ENCODE measurements around the gene SNX33. TPM values are rescaled to one million over a fixed set of nuclear protein-coding genes. Genes with fewer than 3 reads are reported as not detected.

SNX33 gene
- polyA plus RNA-seq, 2 of the 4 experiments (the other 2 are of a cell fraction), result 8.4 to 11.2 TPM

DNA sequence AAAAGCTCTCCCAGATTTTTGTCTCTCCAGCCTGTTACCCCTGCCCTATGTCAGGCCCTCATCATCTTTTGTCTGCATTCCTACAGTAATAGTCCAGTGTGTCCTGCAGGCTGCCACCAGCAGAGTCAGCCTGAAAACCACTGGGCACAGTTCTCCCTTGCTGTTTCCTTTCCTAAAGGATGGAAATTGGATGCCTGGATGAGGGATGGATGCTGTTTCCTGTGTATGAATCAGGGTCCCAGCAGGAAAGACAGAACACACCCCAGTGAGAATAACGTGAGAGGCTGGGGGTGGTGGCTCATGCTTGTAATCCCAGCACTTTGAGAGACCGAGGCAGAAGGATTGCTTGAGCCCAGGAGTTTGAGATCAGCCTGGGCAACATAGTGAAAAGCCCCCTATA lies 3.3 kb upstream of the SNX33 start:
- Histone ChIP-seq H3K4me1 (peaks cover 22% of the 10 kb centered on the region), H3K4me2 (no peak overlapping the region), H3K4me3 (no peak overlapping the region), H3K9me3 (no peaks in the 10 kb centered on the region), H3K27ac (no peak overlapping the region)
- DNase-seq (ENCODE audit: low read depth in 1 of 2, low spot score in 1 of 2), result no peak
- ATAC-seq, result no peak
- ChIA-PET POLR2A (no interaction called here), CTCF (interaction anchor here (0.6 to 19.9 kb wide), 6 partner anchors 17 to 277 kb away, joined by 3 to 394 read pairs (median 5); no protein-coding TSS in a partner anchor)
- FAIRE-seq, result no peak
- TF ChIP-seq JUNB (IDR thresholded peaks at IDR 0.05), result no peak
- no peak for TF ChIP-seq CHD4 (IDR thresholded peaks at IDR 0.05; ENCODE audit: borderline replicate concordance)
- no peak for TF ChIP-seq RAD21 (conservative IDR thresholded peaks at IDR 0.05 in 1 of 2, IDR thresholded peaks at IDR 0.05 in 1 of 2)
- TF ChIP-seq SREBF2 (IDR thresholded peaks at IDR 0.05), result no peak
- TF ChIP-seq MYC (IDR thresholded peaks at IDR 0.05; ENCODE audit: borderline replicate concordance, low read length), result no peak
- TF ChIP-seq ESRRA (IDR thresholded peaks at IDR 0.05; ENCODE audit: borderline replicate concordance, low read length), result no peak
- no peak for TF ChIP-seq POLR2AphosphoS2 (conservative IDR thresholded peaks at IDR 0.05; ENCODE audit: low read length)
- no peak for TF ChIP-seq KDM5A (IDR thresholded peaks at IDR 0.05)
- TF ChIP-seq ZC3H11A (IDR thresholded peaks at IDR 0.05), result no peak
- TF ChIP-seq RNF2 (IDR thresholded peaks at IDR 0.05; ENCODE audit: borderline replicate concordance, low read depth), result no peak
- TF ChIP-seq FOSB (CRISPR knock-in tag; IDR thresholded peaks at IDR 0.05), result no peak
- TF ChIP-seq CBX2 (IDR thresholded peaks at IDR 0.05; ENCODE audit: borderline replicate concordance, low read depth), result no peak
- TF ChIP-seq EHMT2 (IDR thresholded peaks at IDR 0.05; ENCODE audit: low read depth), result no peak
- no peak for TF ChIP-seq RCOR1 (IDR thresholded peaks at IDR 0.05; ENCODE audit: low read depth, low read length)
- TF ChIP-seq EP300 (IDR thresholded peaks at IDR 0.05), result no peak
- no peak for TF ChIP-seq NFE2L2 (conservative IDR thresholded peaks at IDR 0.05; ENCODE audit: low read length)
- no peak for TF ChIP-seq FOSL2 (IDR thresholded peaks at IDR 0.05)
- TF ChIP-seq FOSL2 (CRISPR knock-in tag; IDR thresholded peaks at IDR 0.05), result no peak
- TF ChIP-seq, protein P1, sequence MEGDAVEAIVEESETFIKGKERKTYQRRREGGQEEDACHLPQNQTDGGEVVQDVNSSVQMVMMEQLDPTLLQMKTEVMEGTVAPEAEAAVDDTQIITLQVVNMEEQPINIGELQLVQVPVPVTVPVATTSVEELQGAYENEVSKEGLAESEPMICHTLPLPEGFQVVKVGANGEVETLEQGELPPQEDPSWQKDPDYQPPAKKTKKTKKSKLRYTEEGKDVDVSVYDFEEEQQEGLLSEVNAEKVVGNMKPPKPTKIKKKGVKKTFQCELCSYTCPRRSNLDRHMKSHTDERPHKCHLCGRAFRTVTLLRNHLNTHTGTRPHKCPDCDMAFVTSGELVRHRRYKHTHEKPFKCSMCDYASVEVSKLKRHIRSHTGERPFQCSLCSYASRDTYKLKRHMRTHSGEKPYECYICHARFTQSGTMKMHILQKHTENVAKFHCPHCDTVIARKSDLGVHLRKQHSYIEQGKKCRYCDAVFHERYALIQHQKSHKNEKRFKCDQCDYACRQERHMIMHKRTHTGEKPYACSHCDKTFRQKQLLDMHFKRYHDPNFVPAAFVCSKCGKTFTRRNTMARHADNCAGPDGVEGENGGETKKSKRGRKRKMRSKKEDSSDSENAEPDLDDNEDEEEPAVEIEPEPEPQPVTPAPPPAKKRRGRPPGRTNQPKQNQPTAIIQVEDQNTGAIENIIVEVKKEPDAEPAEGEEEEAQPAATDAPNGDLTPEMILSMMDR (IDR thresholded peaks at IDR 0.05), result no peak
- TF ChIP-seq, protein P2, sequence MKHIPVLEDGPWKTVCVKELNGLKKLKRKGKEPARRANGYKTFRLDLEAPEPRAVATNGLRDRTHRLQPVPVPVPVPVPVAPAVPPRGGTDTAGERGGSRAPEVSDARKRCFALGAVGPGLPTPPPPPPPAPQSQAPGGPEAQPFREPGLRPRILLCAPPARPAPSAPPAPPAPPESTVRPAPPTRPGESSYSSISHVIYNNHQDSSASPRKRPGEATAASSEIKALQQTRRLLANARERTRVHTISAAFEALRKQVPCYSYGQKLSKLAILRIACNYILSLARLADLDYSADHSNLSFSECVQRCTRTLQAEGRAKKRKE (CRISPR knock-in tag; IDR thresholded peaks at IDR 0.05; ENCODE audit: low read depth), result no peak
- TF ChIP-seq ZNF302 (CRISPR knock-in tag; IDR thresholded peaks at IDR 0.05), result no peak
- WGBS (ENCODE audit: missing lambda C conversion rate), result 60% methylated on average over 2 of the region's 2 CpGs

DNA sequence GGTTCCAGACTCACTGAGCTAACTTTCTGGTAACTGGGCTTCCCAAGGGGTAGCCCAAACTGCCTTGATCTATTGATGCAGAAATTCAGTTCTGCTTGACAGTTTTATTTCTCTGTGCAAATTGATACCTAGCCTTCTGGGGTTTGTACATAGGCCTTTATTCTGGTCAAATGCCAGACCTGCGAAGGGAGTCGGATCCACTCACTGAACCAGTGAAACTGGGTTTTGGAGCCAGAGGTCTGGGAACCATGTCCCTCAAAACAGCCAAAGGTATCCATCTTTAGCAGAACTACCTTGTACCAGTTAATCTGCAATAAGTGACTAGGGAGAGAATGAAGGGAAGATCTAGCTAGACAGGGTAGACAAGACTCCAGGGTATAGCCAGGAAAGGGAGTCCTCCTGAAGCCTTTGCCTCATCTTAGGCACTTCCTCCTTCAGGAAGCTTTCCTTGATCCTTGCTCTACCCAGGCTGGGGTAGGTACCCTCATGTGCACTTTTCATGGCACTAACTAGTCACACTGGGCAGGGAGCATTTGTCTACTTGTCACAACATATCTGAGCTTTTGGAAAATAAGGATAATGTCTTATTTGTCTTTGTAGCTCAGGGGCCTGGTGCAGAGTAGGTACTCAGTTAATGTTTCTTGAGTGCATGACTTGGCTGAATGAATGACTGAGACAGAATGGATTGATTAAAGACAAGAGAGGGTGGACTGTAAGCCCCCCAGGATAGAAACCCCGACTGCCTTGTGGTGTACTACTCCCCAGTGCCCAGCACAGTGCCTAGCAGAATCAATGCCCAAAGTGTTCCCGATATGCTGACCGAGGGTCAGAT lies 1.4 kb upstream of the SNX33 start:
- DNase-seq (ENCODE audit: low read depth in 1 of 2, low spot score in 1 of 2) (no peak), FAIRE-seq (no peak), ATAC-seq (no peak)
- Histone ChIP-seq H3K4me3 (peak overlapping the region; percentile 75), H3K9me3 (no peaks in the 10 kb centered on the region), H3K4me1 (peaks cover 33% of the 10 kb centered on the region), H3K27ac (peak overlapping the region; percentile 91 to 94), H3K4me2 (peak overlapping the region; percentile 90)
- TF ChIP-seq BHLHE40 (IDR thresholded peaks at IDR 0.05; ENCODE audit: low read depth, low read length) (no peak), FOSL2 (IDR thresholded peaks at IDR 0.05) (no peak), FOSL2 (CRISPR knock-in tag; IDR thresholded peaks at IDR 0.05) (no peak), MYC (IDR thresholded peaks at IDR 0.05; ENCODE audit: borderline replicate concordance, low read length) (no peak), EHF (CRISPR knock-in tag; IDR thresholded peaks at IDR 0.05) (no peak), CBX2 (IDR thresholded peaks at IDR 0.05; ENCODE audit: borderline replicate concordance, low read depth) (no peak), ZSCAN20 (CRISPR knock-in tag; IDR thresholded peaks at IDR 0.05) (no peak), KDM1A (IDR thresholded peaks at IDR 0.05; ENCODE audit: low read depth) (no peak), JUN (IDR thresholded peaks at IDR 0.05) (no peak), KDM5A (IDR thresholded peaks at IDR 0.05) (no peak), PHF8 (IDR thresholded peaks at IDR 0.05; ENCODE audit: borderline replicate concordance, low read depth) (no peak), NFE2L2 (conservative IDR thresholded peaks at IDR 0.05; ENCODE audit: low read length) (no peak), ZNF302 (CRISPR knock-in tag; IDR thresholded peaks at IDR 0.05) (no peak), POLR2A (IDR thresholded peaks at IDR 0.05; ENCODE audit: low read length) (no peak)
- TF ChIP-seq, protein P3, sequence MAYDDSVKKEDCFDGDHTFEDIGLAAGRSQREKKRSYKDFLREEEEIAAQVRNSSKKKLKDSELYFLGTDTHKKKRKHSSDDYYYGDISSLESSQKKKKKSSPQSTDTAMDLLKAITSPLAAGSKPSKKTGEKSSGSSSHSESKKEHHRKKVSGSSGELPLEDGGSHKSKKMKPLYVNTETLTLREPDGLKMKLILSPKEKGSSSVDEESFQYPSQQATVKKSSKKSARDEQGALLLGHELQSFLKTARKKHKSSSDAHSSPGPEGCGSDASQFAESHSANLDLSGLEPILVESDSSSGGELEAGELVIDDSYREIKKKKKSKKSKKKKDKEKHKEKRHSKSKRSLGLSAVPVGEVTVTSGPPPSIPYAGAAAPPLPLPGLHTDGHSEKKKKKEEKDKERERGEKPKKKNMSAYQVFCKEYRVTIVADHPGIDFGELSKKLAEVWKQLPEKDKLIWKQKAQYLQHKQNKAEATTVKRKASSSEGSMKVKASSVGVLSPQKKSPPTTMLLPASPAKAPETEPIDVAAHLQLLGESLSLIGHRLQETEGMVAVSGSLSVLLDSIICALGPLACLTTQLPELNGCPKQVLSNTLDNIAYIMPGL (CRISPR knock-in tag; IDR thresholded peaks at IDR 0.05; ENCODE audit: borderline replicate concordance), result no peak
- TF ChIP-seq, protein P4, sequence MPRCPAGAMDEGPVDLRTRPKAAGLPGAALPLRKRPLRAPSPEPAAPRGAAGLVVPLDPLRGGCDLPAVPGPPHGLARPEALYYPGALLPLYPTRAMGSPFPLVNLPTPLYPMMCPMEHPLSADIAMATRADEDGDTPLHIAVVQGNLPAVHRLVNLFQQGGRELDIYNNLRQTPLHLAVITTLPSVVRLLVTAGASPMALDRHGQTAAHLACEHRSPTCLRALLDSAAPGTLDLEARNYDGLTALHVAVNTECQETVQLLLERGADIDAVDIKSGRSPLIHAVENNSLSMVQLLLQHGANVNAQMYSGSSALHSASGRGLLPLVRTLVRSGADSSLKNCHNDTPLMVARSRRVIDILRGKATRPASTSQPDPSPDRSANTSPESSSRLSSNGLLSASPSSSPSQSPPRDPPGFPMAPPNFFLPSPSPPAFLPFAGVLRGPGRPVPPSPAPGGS (IDR thresholded peaks at IDR 0.05), result no peak
- 61% methylated on average over 5 of the region's 5 CpGs for WGBS (ENCODE audit: missing lambda C conversion rate)
- CTCF ChIA-PET, result interaction anchor here (0.6 to 9.8 kb wide), 20 partner anchors 7 to 287 kb away, joined by 3 to 98 read pairs (median 6); partner anchors contain the start of genes IMP3, MAN2C1 and PTPN9
- POLR2A ChIA-PET, result interaction anchor here (1.7 to 2.4 kb wide), 5 partner anchors 9 to 196 kb away, joined by 4 to 22 read pairs (median 15); partner anchors contain the start of gene SIN3A

Data from A549 (cell line).